Measurements from ENCODE around the gene GNB3.

GNB3 gene

DNA sequence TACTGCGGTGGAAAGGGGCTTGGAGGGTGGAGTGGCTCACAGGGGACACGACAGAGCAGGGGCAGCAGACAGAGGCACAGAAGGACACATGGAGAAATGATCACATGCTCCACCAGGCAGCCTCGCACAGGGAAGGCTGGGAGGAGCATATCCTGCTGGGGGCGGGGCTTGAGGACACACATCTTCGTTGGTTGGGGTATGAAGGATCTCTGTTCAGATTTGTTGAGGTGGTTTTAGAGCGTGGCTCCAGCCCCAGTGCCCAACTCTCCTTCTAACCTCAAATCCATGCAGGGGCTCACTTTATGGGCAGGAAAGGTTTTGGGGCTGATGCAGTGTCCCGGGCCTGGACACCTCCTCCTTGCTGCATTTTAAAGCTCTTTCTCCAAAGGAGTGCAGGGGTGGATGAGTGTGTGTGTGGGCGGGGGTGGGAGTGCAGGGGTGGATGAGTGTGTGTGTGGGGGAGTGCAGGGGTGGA is 13.3 kb upstream of the GNB3 start:
- FAIRE-seq (peak; percentile 71), DNase-seq (ENCODE audit: insufficient read length, low spot score) (peak; percentile 93)
- no peak; the same call in 1 of the 2 replicates for TF ChIP-seq POLR2A (IDR thresholded peaks at IDR 0.05; ENCODE audit: low read depth, low read length)

DNA sequence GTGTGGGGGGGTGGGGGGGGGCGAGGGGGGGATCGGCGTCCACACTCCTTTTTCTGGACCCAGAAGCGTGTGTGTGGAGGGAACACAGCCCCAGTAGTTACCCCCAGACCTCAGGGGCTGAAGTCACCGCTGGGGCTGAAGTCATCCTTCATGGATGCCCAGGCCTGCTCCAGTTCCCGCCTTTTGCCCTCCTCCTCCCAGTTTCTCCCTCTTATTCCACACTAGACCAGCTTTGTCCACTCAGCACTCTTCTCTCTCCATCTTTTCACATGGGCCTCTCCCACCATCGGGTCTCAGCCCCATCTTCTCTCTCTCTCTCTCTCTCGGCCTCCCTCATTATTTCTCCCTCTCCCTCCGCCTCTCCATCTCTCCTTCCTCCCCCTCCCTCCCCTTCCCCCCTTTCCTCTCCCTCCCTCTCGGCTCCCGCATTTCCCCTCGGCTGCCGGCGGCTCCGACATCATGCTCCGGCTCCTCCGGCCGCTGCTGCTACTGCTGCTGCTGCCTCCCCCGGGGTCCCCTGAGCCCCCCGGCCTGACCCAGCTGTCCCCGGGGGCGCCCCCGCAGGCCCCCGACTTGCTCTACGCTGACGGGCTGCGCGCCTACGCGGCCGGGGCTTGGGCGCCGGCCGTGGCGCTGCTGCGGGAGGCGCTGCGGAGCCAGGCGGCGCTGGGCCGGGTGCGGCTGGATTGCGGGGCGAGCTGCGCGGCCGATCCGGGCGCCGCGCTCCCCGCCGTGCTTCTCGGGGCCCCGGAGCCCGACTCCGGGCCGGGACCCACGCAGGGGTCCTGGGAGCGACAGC is 12.5 kb upstream of the GNB3 start, which contains the start of gene P3H3:
Gene P3H3 (plus strand): TSS at position 426 of the 799 bp plus-strand sequence. CDS start 34 bp downstream, at position 460.
- no peak for FAIRE-seq
- peak; percentile 77 for DNase-seq (ENCODE audit: insufficient read length, low spot score)
- TF ChIP-seq POLR2A (IDR thresholded peaks at IDR 0.05; ENCODE audit: low read depth, low read length): peak; percentile 33; the same call in 1 of the 2 replicates

DNA sequence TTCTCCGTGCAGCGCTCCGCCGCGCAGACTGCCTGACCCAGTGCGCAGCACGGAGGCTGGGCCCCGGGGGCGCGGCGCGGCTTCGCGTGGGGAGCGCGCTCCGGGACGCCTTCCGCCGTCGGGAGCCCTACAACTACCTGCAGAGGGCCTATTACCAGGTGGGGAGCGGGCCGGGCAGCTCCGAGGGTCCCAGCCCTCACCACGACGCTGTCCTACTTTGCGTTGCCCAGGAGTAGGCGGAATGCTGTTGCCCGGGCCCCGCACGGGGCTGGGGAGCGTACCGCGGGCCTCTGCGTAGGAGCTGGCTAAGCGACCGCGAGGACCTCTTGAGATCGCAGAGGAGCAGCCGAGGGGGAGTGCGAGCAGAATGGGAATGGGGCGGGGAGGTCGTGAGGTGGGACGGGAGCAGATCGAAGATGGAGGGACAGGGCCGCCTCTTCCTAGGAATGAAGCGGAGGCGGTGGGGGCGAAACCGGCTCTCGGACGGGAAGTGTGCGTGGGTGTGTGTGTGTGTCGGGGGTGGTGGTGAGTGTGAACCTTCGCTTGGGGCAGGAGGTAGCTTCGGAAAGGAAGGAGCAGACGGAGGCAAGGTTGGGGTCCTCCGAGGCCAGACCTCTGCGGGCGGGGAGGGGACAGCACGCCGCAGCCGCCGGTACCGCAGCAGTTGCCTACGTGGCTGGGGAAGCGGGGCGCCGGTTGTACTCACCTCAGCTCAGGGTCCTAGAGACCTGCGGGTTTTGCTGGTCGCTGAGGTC is 11.8 kb upstream of the GNB3 start:
- peak; percentile 45 for DNase-seq (ENCODE audit: insufficient read length, low spot score)
- peak; percentile 7; the same call in 1 of the 2 replicates for TF ChIP-seq POLR2A (IDR thresholded peaks at IDR 0.05; ENCODE audit: low read depth, low read length)
- no peak for FAIRE-seq

DNA sequence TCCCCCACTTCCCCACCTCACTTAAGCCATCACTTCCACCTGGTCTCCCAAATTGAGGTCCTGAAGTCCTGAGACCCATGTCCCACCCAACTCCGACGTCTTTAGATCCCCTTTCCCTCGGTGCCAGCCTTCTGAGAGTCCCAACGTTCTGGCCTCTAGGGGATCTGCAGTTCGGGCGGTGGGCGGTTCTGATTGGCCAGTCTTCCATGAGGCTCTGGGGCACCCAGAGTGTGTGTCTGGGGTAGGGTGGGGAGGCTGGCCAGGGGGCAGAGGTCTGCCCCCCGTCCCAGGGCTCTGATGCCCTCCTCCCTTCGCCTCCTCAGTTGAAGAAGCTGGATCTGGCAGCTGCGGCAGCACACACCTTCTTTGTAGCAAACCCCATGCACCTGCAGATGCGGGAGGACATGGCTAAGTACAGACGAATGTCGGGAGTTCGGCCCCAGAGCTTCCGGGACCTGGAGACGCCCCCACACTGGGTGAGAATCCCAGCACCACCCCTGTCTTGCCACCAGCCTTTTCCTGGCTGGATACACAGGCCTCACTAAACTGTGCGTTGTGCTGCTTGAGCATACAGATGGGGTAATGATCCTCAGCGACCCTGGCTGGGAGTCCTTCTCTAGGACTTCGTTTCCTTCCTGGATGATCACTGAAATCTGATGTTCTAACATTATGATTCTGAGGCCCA is 11.0 kb upstream of the GNB3 start:
- 0 out of 2 replicates have a peak, but pooled peaks have one; percentile 1 for TF ChIP-seq POLR2A (IDR thresholded peaks at IDR 0.05; ENCODE audit: low read depth, low read length)
- FAIRE-seq (no peak), DNase-seq (ENCODE audit: insufficient read length, low spot score) (no peak)

DNA sequence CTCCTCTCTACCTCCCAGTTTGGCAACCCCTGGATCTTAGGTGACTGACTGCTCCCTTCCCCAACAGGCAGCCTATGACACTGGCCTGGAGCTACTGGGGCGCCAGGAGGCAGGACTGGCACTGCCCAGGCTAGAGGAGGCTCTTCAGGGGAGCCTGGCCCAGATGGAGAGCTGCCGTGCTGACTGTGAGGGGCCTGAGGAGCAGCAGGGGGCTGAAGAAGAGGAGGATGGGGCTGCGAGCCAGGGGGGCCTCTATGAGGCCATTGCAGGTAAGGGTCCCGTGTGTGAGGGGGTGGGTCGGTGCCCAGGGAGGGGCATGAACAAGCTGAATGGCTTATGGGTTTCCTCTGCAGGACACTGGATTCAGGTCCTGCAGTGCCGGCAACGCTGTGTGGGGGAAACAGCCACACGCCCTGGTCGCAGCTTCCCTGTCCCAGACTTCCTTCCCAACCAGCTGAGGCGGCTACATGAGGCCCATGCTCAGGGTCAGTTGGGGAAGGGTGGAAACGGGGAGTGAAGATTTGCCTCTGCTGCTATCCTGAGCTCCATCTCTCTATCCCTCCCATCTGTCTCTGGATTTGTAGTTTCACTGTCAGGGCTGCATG is 10.3 kb upstream of the GNB3 start:
- no peak for FAIRE-seq
- no peak for TF ChIP-seq POLR2A (IDR thresholded peaks at IDR 0.05; ENCODE audit: low read depth, low read length)
- DNase-seq (ENCODE audit: insufficient read length, low spot score): no peak

DNA sequence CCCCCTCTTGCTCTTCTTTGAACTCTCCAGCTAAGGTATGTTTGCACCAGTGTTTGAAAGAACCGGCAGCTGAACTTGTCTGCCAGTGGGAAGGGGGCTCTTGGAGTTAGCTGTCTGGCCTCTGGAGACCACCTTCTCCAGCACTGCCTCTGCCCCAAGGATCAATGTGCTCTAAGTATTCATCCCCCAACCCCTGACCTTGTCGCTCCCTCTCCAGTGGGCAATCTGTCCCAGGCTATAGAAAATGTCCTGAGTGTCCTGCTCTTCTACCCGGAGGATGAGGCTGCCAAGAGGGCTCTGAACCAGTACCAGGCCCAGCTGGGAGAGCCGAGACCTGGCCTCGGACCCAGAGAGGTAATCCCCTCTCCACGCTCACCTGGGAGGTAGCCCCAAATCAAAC is 9.7 kb upstream of the GNB3 start:
- FAIRE-seq: no peak
- no peak for TF ChIP-seq POLR2A (IDR thresholded peaks at IDR 0.05; ENCODE audit: low read depth, low read length)

DNA sequence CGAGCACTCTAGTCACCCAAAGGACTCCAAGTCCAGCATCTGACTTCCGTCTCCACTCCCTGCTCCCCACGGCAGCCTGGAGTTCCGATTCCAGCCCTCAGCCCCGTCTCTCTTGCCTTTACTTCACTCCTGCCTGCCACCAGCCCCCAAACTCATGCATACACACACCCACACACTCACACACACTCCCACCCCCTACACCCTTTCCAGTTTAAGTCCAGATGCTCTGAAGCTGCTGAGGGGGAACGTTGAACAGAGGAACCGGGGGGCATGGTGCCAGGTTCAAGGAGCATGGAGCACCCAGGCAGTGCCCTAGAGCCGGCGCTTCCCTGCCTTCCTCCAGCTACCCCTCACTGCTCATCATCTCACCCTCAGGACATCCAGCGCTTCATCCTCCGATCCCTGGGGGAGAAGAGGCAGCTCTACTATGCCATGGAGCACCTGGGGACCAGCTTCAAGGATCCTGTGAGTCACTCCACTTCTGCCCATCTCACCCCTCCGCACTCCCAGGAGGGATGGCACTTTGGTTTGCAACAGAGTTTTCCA is 9.2 kb upstream of the GNB3 start:
- no peak for DNase-seq (ENCODE audit: insufficient read length, low spot score)
- FAIRE-seq: no peak
- TF ChIP-seq POLR2A (IDR thresholded peaks at IDR 0.05; ENCODE audit: low read depth, low read length): no peak

More for the DNA sequence above, 9.7 kb upstream of the GNB3 start:
- DNase-seq (ENCODE audit: insufficient read length, low spot score): no peak

DNA sequence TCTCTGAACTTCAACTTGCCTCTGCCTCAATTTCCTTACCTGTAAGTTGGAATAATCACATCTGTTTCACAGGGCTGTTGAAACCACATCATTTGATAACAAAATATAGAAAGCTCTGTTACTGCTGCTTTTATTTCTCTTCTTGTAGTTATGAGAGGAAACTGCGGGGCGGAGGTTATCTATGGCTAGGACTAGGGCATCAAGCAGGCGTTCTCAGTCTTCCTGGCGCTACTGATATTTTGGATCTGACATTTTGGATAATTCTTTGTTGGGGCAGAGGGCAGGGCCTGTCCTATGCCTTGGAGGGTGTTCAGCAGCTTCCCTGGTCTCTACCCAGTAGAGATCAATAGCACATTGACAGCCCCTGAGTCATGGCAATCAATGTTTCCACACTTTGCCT is 8.6 kb upstream of the GNB3 start:
- no peak for FAIRE-seq
- DNase-seq (ENCODE audit: insufficient read length, low spot score): no peak
- TF ChIP-seq POLR2A (IDR thresholded peaks at IDR 0.05; ENCODE audit: low read depth, low read length): no peak

DNA sequence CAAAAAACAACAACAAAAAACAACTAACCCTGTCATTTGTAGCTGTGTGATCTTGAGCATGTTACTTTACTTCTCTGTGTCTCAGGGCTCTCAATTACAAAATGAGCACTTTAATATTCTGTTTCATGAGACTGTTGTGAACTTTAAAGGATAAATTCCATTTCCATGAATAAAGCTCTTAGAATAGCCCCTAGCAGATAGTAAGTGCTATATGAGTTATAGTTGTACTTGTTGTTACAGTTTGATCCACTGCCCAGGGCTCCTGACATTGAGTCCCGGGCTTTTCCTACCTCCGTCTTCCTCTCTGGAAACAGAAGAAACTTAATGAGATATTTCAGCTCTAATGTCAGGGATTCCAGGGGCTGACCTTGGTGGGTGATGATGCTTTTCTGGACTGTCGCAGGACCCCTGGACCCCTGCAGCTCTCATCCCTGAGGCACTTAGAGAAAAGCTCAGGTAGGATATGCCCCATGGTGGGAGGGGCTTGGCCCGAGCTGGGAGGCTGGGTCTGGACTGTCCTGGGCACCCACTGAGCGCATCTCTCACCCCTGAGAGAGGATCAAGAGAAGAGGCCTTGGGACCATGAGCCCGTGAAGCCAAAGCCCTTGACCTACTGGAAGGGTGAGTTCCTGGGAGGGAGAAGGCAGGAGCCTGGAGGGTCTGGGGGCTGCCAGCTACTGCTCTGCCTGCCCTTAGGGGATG is 7.4 kb upstream of the GNB3 start:
- DNase-seq (ENCODE audit: insufficient read length, low spot score) (no peak), FAIRE-seq (no peak)

DNA sequence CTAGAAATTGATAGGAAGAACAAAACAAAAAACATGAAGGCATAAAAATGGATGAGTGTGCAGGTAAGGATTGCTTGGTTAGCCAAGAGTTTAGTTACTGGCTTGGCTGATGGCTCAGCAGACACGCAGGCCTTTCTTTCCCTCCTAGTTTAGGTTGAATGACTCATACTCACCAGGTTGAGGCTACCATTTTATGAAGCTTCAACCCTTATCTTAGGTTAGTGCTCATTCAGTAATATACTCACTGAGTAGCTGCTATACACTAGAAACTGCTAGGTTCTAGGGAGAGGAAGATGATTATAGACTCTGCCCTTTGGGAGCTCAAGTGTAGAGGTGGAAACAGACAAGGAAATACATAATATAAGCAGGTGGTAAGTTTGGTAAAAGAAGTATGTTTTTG is 6.5 kb upstream of the GNB3 start:
- TF ChIP-seq POLR2A (IDR thresholded peaks at IDR 0.05; ENCODE audit: low read depth, low read length): no peak
- DNase-seq (ENCODE audit: insufficient read length, low spot score): no peak
- no peak for FAIRE-seq

More for the DNA sequence above, 7.4 kb upstream of the GNB3 start:
- TF ChIP-seq POLR2A (IDR thresholded peaks at IDR 0.05; ENCODE audit: low read depth, low read length): no peak

DNA sequence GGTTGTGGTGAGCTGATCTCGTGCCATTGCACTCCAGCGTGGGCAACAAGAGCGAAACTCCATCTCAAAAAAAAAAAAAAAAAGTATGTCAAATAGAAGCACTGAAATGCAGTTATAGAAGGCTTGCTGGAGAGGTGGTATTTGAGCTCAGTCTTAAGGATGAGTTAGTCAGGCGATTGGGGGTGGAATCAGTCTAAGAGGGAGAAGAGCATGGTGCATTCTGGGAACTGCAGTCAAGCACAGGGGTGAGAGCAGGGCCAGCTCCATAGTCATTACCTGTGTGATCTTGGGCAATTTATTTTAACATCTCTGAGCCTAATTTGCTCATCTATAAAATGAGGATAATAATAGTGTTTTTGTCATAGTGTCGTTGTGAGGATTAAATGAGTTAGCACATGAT is 5.9 kb upstream of the GNB3 start:
- DNase-seq (ENCODE audit: insufficient read length, low spot score) (no peak), FAIRE-seq (no peak)
- no peak for TF ChIP-seq POLR2A (IDR thresholded peaks at IDR 0.05; ENCODE audit: low read depth, low read length)

DNA sequence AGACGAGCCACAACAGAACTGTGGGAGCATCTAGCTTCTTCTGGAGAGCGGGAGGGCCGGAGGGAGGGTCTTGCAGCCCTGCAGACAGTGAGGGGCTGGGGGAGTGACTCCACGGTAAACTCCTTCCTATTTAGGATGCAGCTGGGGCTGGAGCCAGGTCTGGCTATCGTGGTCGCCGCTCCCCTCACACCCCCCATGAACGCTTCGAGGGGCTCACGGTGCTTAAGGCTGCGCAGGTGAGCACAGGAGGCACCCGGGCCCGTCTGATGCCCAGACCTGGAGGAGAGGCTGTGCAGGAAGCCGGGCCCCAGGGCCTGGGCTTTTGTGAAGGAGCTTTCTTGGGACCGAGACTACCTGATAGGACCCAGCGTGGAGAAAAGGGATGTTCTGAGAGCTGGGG is 3.9 kb upstream of the GNB3 start:
- no peak for TF ChIP-seq POLR2A (IDR thresholded peaks at IDR 0.05; ENCODE audit: low read depth, low read length)
- DNase-seq (ENCODE audit: insufficient read length, low spot score): no peak
- no peak for FAIRE-seq
